Vagina (tissue), 2 donors: ENCODE results near the gene ATXN10.

Experiments
- POLR2A ChIP-seq, 2 donors: fragments of 450-650 bp; IDR thresholded peaks; one replicate each; pipeline ENCODE4 v1.6.1; 2017; ENCODE audit warnings: antibody characterized with exemption in 2 of 2, mild to moderate bottlenecking in 2 of 2, moderate library complexity in 2 of 2
- TF ChIP-seq, protein P1 (sequence below), 3 experiments: fragments of 450-650 bp in 2 of 3; fragments of 200-600 bp in 1 of 3; sonication (generic) in 1 of 3; IDR thresholded peaks; one replicate each; pipeline ENCODE4 v1.5.1; 2017 to 2019; ENCODE audit warnings: antibody characterized with exemption in 3 of 3, mild to moderate bottlenecking in 2 of 3, moderate library complexity in 2 of 3

GRCh38 chr22:45703758-45704157, 32.1 kb downstream of the ATXN10 start:
- TF ChIP-seq, protein P1, sequence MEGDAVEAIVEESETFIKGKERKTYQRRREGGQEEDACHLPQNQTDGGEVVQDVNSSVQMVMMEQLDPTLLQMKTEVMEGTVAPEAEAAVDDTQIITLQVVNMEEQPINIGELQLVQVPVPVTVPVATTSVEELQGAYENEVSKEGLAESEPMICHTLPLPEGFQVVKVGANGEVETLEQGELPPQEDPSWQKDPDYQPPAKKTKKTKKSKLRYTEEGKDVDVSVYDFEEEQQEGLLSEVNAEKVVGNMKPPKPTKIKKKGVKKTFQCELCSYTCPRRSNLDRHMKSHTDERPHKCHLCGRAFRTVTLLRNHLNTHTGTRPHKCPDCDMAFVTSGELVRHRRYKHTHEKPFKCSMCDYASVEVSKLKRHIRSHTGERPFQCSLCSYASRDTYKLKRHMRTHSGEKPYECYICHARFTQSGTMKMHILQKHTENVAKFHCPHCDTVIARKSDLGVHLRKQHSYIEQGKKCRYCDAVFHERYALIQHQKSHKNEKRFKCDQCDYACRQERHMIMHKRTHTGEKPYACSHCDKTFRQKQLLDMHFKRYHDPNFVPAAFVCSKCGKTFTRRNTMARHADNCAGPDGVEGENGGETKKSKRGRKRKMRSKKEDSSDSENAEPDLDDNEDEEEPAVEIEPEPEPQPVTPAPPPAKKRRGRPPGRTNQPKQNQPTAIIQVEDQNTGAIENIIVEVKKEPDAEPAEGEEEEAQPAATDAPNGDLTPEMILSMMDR (IDR thresholded peaks at IDR 0.05) = no peak
- TF ChIP-seq POLR2A (IDR thresholded peaks at IDR 0.05) = no peak
